Dedifferentiated amniotic fluid mesenchymal stem cell (primary cell): ENCODE measurements around the gene EIF2B1.

Experiments used
- DNase-seq: peaks from one replicate; pipeline ENCODE4 v3.0.0-alpha.2; 2016; ENCODE audit errors: extremely low spot score

Gene EIF2B1

DNA sequence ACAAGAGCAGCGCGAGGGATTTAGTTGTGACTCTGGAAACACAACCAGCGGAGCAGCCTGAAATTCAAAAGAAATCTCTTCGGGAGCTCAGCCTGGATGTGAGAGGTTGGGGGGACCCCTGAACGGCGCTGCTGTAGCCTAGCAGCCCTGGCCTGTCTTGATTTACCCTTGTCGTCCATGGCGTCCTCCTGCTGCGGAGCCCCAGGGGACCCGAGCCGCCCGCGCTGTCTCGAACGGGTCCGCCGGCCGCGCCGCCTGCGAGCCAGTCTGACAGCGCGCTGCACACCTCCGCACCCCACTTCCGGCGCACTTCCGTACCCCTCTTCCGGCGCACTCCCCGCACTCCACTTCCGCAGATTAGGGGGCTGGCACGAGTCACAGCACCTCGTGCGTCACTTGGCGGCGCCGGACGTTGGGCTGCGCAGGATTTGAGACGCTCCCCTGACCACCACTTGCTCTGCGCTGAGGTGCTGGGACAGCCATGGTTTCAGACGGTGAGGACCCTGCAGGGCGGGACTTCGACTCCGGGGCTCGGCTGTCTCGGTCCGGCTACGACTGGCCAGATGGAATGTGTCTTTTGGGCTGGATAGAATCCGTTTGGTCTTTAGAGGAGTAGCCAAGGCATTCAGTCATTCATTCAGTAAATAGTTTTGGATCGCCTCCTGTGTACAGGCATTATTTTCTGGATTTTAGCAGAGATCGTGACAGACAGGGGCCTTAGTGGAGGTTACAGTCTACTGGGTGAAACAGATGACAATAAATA, at the start of gene EIF2B1, which contains the start of gene GTF2H3:
Gene EIF2B1, minus strand, starts transcription at position 308 of the 763 bp plus-strand sequence. Its CDS starts 129 bp downstream, at position 179.
Gene GTF2H3, plus strand, starts transcription at position 451 of the 763 bp plus-strand sequence. Its CDS starts 31 bp downstream, at position 482.
- DNase-seq, result peak; percentile 95

GRCh38 chr12:123681605-123682004, 48.1 kb upstream of the EIF2B1 start:
- DNase-seq, result no peak

DNA sequence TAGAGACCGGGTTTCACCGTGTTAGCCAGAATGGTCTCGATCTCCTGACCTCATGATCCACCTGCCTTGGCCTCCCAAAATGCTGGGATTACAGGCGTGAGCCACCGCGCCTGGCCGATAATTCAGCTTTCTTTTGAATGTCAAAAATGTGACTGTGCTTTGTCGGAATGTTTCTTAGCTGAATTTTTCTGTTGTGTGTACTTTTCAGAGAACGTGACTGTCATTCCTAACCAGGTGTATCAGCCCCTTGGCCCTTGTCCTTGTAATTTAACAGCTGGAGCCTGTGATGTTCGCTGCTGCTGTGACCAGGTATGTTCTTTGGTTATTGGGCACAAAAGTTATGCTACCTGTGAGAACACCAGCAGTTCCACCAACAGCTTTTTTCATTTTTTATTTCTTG, 45.5 kb upstream of the EIF2B1 start:
- DNase-seq, result no peak

DNA sequence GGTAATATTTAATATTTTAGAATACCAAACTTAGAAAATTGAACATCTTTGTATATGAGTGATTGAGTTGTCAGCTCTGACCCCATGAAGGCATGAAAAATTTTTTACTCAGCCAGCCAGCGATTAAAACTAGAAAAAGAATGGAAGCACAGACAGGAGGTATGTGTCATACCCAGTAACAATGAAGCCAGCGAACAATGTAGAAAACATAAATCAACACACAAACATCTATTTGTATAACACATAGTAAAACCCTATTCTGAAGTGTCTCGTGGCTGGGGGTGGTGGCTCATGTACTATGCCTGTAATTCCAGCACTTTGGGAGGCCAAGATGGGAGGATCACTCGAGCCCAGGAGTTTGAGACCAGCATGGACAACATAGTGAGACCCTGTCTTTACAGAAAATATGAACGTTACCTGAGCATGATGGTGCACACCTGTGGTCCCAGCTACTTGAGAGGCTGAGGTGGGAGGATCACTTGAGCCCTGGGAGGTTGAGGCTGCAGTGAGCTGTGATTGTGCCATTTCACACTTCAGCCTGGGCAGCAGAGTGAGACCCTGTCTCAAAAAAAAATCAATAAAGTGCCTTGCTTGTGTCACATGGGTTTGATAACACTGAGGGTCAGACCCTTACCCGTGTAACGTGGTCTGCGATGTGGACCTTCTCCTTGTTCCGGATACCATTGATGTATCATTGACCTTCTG, 43.3 kb upstream of the EIF2B1 start:
- no peak for DNase-seq

DNA sequence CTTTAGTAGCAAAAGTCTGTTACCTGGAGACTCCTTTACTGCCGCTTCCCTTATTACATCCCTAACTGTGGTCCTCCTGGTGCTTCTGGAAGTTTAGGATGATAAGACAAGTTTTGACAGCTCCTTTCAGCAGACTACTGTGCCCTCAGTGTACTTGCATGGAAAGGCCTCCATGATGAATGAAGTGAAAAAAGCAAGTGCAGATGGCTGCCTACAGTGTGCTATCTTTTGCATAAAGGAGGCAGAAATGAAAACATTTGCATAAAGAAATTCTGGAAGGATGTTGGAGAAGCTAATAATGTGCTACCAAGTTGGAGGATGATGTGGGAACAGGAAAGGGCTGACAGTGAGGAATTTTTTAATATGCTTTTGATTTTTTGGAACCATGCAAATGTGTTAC, 42.0 kb upstream of the EIF2B1 start:
- DNase-seq, result no peak

DNA sequence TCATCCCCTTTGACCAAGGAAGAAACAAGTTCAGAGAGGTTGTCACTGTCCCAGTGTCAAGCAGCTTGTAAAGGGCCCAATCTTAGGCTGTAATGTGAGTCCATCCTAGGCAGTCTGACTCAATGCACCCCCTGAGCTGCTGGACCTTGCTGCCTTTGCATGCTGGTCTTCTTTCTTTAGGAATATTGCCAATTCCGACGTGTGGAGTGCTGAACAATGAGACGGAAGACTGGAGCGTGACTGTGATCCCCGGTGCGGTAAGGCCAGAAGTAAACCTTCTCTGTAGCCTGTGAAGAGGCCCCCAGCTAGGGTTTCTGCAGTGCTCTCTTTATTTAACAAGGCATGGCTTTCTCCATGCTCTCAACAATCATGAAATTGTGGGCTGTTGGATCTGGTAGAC, 38.4 kb upstream of the EIF2B1 start:
- DNase-seq, result no peak

DNA sequence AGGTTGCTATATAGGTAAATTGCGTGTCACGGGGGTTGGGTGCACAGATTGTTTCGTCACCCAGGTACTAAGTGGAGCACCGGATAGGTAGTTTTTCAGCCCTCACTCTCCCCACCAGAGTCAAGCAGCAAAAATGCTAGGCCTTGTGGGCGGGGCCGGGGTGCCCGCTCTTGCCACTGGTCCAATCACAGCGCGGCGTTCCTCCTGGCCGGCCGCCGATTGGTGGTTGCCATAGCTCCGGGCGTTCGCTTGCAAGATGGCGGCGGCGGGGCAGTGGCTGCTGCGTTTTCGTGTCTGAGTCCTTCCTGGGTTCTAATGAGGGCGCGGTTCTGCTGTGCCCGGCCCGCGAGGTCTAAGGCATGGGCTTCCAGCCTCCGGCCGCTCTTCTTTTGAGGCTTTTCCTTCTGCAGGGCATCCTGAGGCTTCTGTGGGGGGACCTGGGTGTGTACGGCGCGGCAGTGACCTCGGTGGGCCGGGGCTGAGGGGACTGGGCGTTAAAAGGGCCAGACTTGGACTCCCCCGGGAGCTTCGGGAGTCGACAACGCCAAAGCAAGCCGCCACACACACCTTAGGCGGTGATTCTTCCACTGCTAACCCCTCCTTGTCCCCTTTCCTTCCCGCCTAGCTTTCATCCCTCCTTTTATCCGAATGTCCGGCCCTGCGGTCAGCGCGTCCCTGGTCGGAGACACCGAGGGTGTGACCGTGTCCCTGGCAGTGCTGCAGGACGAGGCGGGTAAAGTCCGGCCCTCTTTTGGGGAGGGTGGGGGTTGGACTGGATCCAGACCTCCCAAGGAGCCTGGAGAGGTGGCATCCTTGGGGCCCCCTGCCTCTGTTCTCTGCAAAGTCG, 37.6 kb upstream of the EIF2B1 start, which contains the start of gene TCTN2:
Gene TCTN2, plus strand, starts transcription at position 232 of the 847 bp plus-strand sequence. Its CDS starts 128 bp downstream, at position 360.
- peak; percentile 90 for DNase-seq

DNA sequence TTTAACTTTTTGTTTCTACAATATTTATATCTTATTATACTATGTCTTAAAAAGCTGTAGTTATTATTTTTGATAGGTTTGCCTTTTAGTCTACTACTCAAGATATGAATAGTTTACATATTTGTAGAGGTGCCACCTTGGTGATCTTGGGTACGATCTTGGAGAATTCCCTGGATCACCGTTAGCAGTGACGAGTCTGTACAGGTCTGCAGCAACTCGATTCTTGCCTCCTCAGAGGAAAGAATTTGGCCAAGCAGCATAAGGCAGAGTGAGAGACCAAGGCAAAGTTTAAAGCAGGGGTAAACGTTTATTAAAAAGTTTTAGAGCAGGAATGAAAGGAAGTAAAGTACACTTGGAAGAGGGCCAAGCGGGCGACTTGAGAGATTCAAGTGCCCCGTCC, 34.3 kb upstream of the EIF2B1 start:
- DNase-seq, result no peak

GRCh38 chr12:123659996-123660727, 26.7 kb upstream of the EIF2B1 start:
- DNase-seq, result peak; percentile 87

DNA sequence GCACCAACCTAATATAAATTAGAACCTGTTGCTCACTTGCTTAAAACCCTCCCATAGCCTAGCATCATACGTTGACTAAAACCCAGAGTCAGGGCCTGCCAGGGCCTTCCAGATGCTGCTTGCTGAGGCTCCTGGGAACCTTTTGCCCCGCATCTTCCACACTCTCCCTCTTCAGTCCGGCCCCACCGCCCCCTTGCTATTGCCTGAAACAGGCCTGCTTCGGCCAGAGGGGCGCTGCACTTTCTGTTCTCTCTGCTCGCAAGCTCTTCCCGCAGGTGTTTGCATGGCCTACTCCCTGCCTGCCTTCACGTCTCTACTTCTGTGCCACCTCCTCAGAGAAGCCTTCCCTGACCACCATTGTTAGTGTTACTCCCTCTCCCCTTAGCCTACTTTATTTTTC, 23.7 kb upstream of the EIF2B1 start:
- no peak for DNase-seq

DNA sequence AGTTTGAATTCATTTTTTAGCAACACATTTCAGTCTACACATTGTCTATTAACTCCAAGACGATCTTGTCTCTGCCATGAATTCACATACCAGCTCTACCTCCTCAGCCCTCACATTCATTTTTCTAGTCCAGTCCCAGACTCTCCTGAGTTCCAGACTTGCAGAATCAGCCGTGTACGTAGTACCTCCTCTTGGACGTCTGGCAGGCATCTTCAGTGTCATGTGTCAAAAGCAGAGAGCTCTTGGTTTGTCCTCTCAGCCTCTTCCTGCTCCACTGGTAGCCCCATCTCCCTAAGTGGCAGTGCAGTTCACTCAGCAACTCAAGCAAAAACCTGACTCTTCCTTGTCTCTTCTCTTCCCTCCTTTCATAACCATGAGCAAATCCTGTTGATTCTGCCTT, 22.9 kb upstream of the EIF2B1 start:
- no peak for DNase-seq

- DNase-seq, result no peak
Observed at GRCh38 chr12:123655420-123655819, 21.9 kb upstream of the EIF2B1 start.

GRCh38 chr12:123654129-123654701, 20.7 kb upstream of the EIF2B1 start:
- no peak for DNase-seq

DNA sequence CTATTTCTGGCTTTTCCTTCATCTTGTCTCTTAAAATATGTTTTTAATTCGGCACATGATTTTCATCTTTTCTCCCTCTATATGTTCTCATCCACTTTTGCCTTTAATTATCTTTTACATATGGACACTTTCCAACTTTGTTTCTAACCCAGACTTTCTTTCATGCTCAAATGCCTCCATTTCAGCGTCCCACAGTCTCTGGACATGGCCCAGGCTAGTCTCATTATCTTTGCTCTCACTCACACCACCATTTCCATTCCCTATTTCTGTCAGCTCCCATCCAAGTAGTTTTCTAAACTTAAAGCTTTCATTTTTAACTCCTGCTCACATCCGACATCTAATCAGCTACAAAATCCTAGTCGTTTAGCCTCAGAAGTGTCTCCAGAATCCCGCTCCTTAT, 14.9 kb upstream of the EIF2B1 start:
- no peak for DNase-seq

DNA sequence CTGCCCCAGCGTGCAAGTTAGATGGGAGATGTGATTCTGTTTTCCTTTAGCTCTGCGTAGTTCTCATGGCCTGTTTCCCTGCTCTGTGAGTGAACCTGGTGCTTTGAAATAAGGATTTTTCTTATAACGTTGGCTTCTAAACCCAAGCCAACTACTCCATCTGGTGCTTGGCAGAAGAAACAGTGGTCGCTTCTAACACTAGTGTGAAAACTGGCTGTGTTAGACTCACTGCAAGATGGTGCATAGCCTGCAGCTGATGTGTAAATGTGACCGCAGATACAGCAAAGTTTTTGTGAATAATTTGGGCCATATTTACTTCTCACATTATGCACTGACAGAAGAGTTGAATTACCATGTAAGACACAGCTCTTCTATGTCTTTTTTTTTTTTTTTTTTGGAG, 12.4 kb upstream of the EIF2B1 start:
- DNase-seq, result no peak

DNA sequence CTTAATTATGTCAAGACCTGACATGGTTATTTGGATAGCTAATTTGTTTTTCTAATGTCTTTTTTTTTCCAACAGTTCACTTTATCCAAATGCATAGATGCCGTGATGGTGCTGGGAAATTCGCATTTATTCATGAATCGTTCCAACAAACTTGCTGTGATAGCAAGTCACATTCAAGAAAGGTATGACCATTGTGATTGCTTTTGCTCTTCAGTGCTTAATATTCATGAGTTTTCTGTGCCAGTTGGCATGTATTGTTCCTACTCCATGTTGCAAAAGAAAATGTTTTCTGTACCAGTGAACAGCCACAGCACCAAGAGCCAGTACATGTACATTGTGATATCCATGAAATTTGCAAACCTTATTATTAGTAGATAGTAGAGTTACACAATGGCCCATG, 11.9 kb upstream of the EIF2B1 start:
- DNase-seq, result no peak

DNA sequence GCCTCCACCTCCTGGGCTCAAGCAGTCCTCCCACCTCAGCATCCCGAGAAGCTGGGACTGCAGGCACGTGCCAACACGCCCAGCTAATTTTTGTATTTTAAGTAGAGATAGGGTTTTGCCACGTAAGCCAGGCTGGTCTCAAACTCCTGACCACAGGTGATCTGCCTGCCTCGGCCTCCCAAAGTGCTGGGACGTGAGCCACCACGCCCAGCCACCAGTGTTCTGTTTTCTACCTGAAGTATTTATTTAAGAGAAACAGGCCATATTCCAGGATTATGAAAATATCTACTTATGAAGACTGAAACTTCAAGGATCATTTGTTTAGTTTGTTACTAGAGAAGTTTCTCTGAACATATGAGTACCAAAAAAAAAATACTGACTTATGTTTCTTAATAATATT, 10.4 kb upstream of the EIF2B1 start:
- no peak for DNase-seq

DNA sequence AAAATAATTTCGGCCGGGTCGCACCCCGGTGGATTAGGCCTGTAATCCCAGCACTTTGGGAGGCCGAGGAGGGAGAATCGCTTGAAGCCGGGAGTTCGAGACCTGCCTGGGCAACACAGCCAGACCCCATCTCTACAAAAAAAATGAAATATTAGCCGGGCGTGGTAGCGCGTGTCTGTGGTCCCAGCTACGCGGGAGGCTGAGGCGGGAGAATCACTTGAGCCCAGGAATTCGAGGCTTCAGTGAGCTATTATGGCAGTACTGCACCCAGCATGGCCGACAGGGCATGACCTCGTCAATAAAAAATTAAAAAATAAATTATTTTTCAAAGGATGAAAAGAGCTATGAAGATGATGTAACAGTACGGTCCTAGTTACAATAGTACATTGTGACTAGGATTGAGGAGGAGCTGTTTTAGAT, 666 bp upstream of the EIF2B1 start:
- no peak for DNase-seq

DNA sequence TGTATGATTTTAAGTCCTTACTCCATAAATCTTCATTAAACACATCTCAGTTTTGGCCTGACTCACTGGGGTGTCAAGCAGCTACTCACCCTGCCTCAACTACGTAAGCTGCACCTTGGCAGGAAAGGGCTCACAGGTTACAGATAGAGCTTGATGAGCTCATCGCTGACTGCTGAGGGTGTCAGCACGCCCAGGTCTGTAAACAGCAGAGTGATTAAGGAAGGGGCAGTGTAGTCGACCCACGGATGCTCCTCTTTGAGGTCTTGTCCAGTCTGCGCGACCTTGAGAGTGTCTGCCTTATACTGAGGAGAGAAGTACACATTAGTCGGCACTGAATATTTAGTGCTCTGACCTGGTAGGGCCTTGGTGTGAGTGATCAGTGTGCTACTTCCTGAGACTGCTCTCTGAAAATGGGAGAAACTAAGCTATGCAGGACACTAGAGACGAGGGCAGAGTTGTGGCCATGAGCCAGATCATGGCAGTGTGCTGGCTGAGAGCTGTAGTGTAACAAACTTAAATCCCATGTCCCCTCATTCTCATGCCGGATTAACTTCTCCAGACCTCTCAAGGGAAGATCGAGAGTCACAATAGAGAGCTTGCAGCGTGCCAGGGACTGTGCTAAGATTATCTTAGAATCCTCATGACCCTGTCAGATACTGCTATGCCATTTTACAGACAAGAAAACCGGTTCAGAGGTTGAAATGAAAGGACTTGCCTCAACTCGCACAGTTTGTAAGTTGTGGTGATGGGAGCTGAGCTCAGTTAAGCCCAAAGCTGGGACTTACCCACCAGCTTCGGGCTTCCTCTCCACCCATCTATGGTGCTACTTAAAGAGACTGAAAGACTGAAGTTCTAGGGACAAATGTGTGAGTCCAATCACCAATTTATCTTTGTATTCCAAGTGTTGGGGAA, 11.6 kb downstream of the EIF2B1 start:
- no peak for DNase-seq

GRCh38 chr12:123621101-123621500, 12.4 kb downstream of the EIF2B1 start:
- no peak for DNase-seq
